OCI-LY3 (cell line): ENCODE results near the gene IFNGR2.

ENCODE experiments used
- EZH2phosphoT487 ChIP-seq: fragments of 200-600 bp; shearing (Covaris generic); IDR thresholded peaks from 2 replicates; pipeline ENCODE4 v1.6.1; 2018; ENCODE audit warnings: antibody characterized with exemption, mixed run types, low read depth
- TF ChIP-seq, protein P1 (sequence below): fragments of 200-600, 300-600 bp; sonication (generic); IDR thresholded peaks from 2 replicates; pipeline ENCODE4 v1.5.1; 2014; ENCODE audit warnings: antibody characterized with exemption, low read length, low read depth

DNA sequence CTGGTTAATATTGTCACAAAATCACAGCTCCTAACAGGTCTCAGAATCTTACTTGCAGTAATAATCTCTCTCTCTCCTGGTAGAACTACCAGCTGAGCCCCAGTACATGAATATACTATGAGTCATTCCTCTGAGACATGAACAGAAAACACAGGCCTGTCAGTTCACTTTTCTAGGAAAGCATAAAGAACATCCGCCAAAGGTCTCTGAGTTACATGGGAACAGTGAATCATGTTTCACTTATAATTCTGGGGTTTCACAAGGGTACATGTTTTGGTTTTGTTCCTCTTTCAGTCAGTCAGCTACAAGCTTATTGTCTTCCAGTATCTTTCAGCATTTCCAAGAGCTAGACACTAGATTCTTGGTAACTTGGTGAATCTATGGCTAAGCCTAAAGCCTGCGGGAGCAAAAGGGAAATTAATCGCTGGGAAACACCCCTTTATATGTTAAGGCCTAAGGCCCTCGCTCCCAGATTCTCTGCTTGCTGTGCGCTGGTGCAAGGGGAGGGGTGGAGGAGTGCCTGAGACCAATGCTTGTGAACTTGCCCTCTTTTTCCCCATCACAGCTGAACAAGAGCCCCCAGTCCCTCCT is 31.7 kb downstream of the IFNGR2 start:
- TF ChIP-seq, protein P1, sequence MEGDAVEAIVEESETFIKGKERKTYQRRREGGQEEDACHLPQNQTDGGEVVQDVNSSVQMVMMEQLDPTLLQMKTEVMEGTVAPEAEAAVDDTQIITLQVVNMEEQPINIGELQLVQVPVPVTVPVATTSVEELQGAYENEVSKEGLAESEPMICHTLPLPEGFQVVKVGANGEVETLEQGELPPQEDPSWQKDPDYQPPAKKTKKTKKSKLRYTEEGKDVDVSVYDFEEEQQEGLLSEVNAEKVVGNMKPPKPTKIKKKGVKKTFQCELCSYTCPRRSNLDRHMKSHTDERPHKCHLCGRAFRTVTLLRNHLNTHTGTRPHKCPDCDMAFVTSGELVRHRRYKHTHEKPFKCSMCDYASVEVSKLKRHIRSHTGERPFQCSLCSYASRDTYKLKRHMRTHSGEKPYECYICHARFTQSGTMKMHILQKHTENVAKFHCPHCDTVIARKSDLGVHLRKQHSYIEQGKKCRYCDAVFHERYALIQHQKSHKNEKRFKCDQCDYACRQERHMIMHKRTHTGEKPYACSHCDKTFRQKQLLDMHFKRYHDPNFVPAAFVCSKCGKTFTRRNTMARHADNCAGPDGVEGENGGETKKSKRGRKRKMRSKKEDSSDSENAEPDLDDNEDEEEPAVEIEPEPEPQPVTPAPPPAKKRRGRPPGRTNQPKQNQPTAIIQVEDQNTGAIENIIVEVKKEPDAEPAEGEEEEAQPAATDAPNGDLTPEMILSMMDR, result no peak
- no peak for TF ChIP-seq EZH2phosphoT487
